ENCODE measurements around the gene TGIF2.
A peak's percentile ranks its signal among the peaks of the same experiment; 100 is the strongest.

The TGIF2 gene

GRCh38 chr20:36573103-36573797 is at the start of gene TGIF2:
Gene TGIF2, plus strand, starts transcription at chr20:36573597. Its CDS starts 5,178 bp downstream, at chr20:36578775.
- DNase-seq: peak; percentile 89

GRCh38 chr20:36525620-36526365 is 47.6 kb upstream of the TGIF2 start:
- DNase-seq: no peak

- no peak for DNase-seq
Measured at GRCh38 chr20:36526521-36527011, 46.8 kb upstream of the TGIF2 start.

- DNase-seq: no peak
Measured at GRCh38 chr20:36527331-36528125, 45.9 kb upstream of the TGIF2 start.

- DNase-seq: no peak
Measured at GRCh38 chr20:36528176-36528874, 45.1 kb upstream of the TGIF2 start.

- DNase-seq: no peak
Measured at GRCh38 chr20:36528875-36529417, 44.5 kb upstream of the TGIF2 start.

GRCh38 chr20:36532388-36532787 is 41.0 kb upstream of the TGIF2 start:
- DNase-seq: peak; percentile 14

- DNase-seq: no peak
Measured at GRCh38 chr20:36532822-36533221, 40.6 kb upstream of the TGIF2 start.

GRCh38 chr20:36538026-36538722 is 35.2 kb upstream of the TGIF2 start:
- no peak for DNase-seq

GRCh38 chr20:36540551-36541211 is 32.7 kb upstream of the TGIF2 start:
- no peak for DNase-seq

- DNase-seq: no peak
Measured at GRCh38 chr20:36541227-36541767, 32.1 kb upstream of the TGIF2 start, which contains the start of gene MYL9. Gene MYL9, plus strand, starts transcription at chr20:36541519. Its CDS starts 3,366 bp downstream, at chr20:36544885.

- DNase-seq: peak; percentile 5
Measured at GRCh38 chr20:36541768-36542488, 31.5 kb upstream of the TGIF2 start.

GRCh38 chr20:36542516-36543183 is 30.7 kb upstream of the TGIF2 start:
- DNase-seq: no peak

- no peak for DNase-seq
Measured at GRCh38 chr20:36543184-36544133, 29.9 kb upstream of the TGIF2 start.

GRCh38 chr20:36544134-36545018 is 29.0 kb upstream of the TGIF2 start:
- DNase-seq: no peak

GRCh38 chr20:36546111-36546736 is 27.2 kb upstream of the TGIF2 start:
- no peak for DNase-seq

All from NCI-H510A (cell line).